ENCODE data around the gene SLC25A2. TPM values are rescaled to one million over a fixed set of nuclear protein-coding genes. Genes with fewer than 3 reads are reported as not detected.

SLC25A2 gene
- total RNA-seq, 1 experiment from 2014 or later = 0.28 TPM

- H3K27me3 ChIP-seq (ENCODE audit: control insufficient read depth, insufficient read depth, low read length) = no peaks in the 10 kb centered on the region; the same call in 1 of the 2 replicates
- DNase-seq (ENCODE audit: low read depth, low spot score) = no peak
- intact Hi-C loops (cut with micrococcal nuclease; ENCODE audit: unreplicated experiment) (no loop called here), in situ Hi-C loops (cut with HindIII; ENCODE audit: low pct_unique_long_range_greater_than_20kb, low sequenced_read_pairs) (loop anchor here (25.0 kb wide), 1 partner anchor 157 kb away; the partner anchor contains the start of genes PCDHB10, PCDHB11, PCDHB16 and PCDHB8)
- ChIA-PET POLR2A (interaction anchor here (0.5 to 0.7 kb wide), 2 partner anchors 9 to 13 kb away, joined by 3 to 9 read pairs; partner anchors contain the start of gene PCDHGA1), CTCF (interaction anchor here (0.7 kb wide), 1 partner anchor 287 kb away, joined by 3 read pairs; no protein-coding TSS in a partner anchor)
- TF ChIP-seq REST (IDR thresholded peaks at IDR 0.05; ENCODE audit: insufficient read depth in 1 of 2, low read depth in 2 of 2, low read length in 1 of 2) = no peak
- TF ChIP-seq POLR2AphosphoS5 (IDR thresholded peaks at IDR 0.05; ENCODE audit: low read depth, low read length) = no peak
- BruUV-seq (replicated peaks) = no TSS peak
- no peaks in the 10 kb centered on the region for H3K36me3 ChIP-seq (ENCODE audit: control insufficient read depth, insufficient read depth, low read length)
- no peaks in the 10 kb centered on the region; the same call in 1 of the 2 replicates for H3K9me3 ChIP-seq (ENCODE audit: control insufficient read depth, insufficient read depth, low read depth, low read length)
- no peak overlapping the region for H3K27ac ChIP-seq (ENCODE audit: low read length)
- H3K4me1 ChIP-seq (ENCODE audit: control insufficient read depth, insufficient read depth, low read length) = no peaks in the 10 kb centered on the region
- ATAC-seq = no peak
- H3K4me3 ChIP-seq (ENCODE audit: low read depth in 2 of 2, low read length in 2 of 2) = no peak overlapping the region
These were observed 40.2 kb upstream of the SLC25A2 start for GRCh38 chr5:141343953-141344463.

GRCh38 chr5:141343242-141343952, 39.5 kb upstream of the SLC25A2 start, which contains the start of gene PCDHGA3:
TSS of gene PCDHGA3 (plus strand) at chr5:141343829. CDS start at chr5:141344034, 205 bp downstream.
- Histone ChIP-seq H3K27ac (ENCODE audit: low read length) (no peak within 1 kb of the TSS), H3K4me3 (ENCODE audit: low read depth in 2 of 2, low read length in 2 of 2) (no peak within 1 kb of the TSS), H3K36me3 (ENCODE audit: control insufficient read depth, insufficient read depth, low read length) (no peaks in the 10 kb centered on the region), H3K4me1 (ENCODE audit: control insufficient read depth, insufficient read depth, low read length) (no peaks in the 10 kb centered on the region), H3K27me3 (ENCODE audit: control insufficient read depth, insufficient read depth, low read length) (no peaks in the 10 kb centered on the region), H3K9me3 (ENCODE audit: control insufficient read depth, insufficient read depth, low read depth, low read length) (no peaks in the 10 kb centered on the region; the same call in 1 of the 2 replicates)
- ChIA-PET POLR2A (interaction anchor here (0.5 to 1.0 kb wide), 2 partner anchors 13 to 22 kb away, joined by 3 to 9 read pairs; partner anchors contain the start of gene PCDHGA1), CTCF (interaction anchor here (0.7 kb wide), 1 partner anchor 288 kb away, joined by 3 read pairs; no protein-coding TSS in a partner anchor)
- no TSS peak for BruUV-seq (replicated peaks)
- DNase-seq (ENCODE audit: low read depth, low spot score) (no peak), ATAC-seq (no peak)
- in situ Hi-C loops (cut with HindIII; ENCODE audit: low pct_unique_long_range_greater_than_20kb, low sequenced_read_pairs) (loop anchor here (25.0 kb wide), 1 partner anchor 156 kb away; the partner anchor contains the start of genes PCDHB10, PCDHB11, PCDHB16 and PCDHB8), intact Hi-C loops (cut with micrococcal nuclease; ENCODE audit: unreplicated experiment) (no loop called here)
- TF ChIP-seq TCF7L2 (IDR thresholded peaks at IDR 0.05; ENCODE audit: low read depth, low read length) (no peak), CTCF (IDR thresholded peaks at IDR 0.05) (peak; percentile 38)

- ATAC-seq = no peak
- in situ Hi-C loops (cut with HindIII; ENCODE audit: low pct_unique_long_range_greater_than_20kb, low sequenced_read_pairs) = loop anchor here (25.0 kb wide), 1 partner anchor 155 kb away; the partner anchor contains the start of genes PCDHB10, PCDHB11, PCDHB16 and PCDHB8
- ChIA-PET POLR2A (interaction anchor here (1.0 kb wide), 1 partner anchor 22 kb away, joined by 3 read pairs; no protein-coding TSS in a partner anchor), CTCF (interaction anchor here (0.6 kb wide), 1 partner anchor 595 kb away, joined by 3 read pairs; no protein-coding TSS in a partner anchor)
- Histone ChIP-seq H3K27me3 (ENCODE audit: control insufficient read depth, insufficient read depth, low read length) (no peaks in the 10 kb centered on the region), H3K27ac (ENCODE audit: low read length) (no peak overlapping the region), H3K36me3 (ENCODE audit: control insufficient read depth, insufficient read depth, low read length) (no peaks in the 10 kb centered on the region), H3K4me1 (ENCODE audit: control insufficient read depth, insufficient read depth, low read length) (no peaks in the 10 kb centered on the region), H3K9me3 (ENCODE audit: control insufficient read depth, insufficient read depth, low read depth, low read length) (no peaks in the 10 kb centered on the region; the same call in 1 of the 2 replicates), H3K4me3 (ENCODE audit: low read depth in 2 of 2, low read length in 2 of 2) (no peak overlapping the region)
- TF ChIP-seq REST (IDR thresholded peaks at IDR 0.05; ENCODE audit: insufficient read depth in 1 of 2, low read depth in 2 of 2, low read length in 1 of 2) (no peak), SIN3A (IDR thresholded peaks at IDR 0.05; ENCODE audit: borderline replicate concordance, insufficient read depth, low read depth, low read length) (no peak), POLR2AphosphoS5 (IDR thresholded peaks at IDR 0.05; ENCODE audit: low read depth, low read length) (no peak), CTCF (IDR thresholded peaks at IDR 0.05) (no peak), TCF7L2 (IDR thresholded peaks at IDR 0.05; ENCODE audit: low read depth, low read length) (no peak)
- intact Hi-C loops (cut with micrococcal nuclease; ENCODE audit: unreplicated experiment) = no loop called here
- no TSS peak for BruUV-seq (replicated peaks)
- no peak for DNase-seq (ENCODE audit: low read depth, low spot score)
These were observed 38.9 kb upstream of the SLC25A2 start for GRCh38 chr5:141342773-141343172.
